ENCODE results near the gene ARHGAP15.

The ARHGAP15 gene

DNA sequence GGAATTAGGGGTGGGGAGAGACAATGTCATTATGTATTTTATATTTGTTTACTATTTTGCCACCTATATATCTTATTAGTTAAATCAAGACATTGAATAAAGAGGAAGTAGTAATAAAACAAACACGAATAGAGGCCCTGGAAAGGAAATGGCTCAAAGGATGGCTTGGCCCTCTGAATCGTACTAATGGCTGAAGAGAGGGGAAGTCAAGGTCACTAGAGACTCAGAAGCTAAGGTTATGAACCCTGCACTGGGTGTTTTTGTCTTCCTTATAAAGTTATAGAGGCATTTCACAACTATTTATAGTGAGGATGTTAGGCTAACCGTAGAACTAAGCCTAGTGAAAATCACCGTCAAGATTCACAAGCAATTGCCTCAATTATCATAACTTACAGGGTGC is 685.9 kb downstream of the ARHGAP15 start:
- DNase-seq (ENCODE audit: low read depth, low spot score): no peak
- Histone ChIP-seq H3K9me3 (ENCODE audit: insufficient read depth, low read length) (no peaks in the 10 kb centered on the region), H3K4me3 (ENCODE audit: insufficient read length, low read depth) (no peak overlapping the region), H3K27me3 (ENCODE audit: insufficient read depth, insufficient read length) (no peaks in the 10 kb centered on the region), H3K9ac (ENCODE audit: insufficient read length, low read depth) (no peak overlapping the region), H3K36me3 (ENCODE audit: insufficient read depth, insufficient read length, low read length) (no peaks in the 10 kb centered on the region), H3K4me1 (ENCODE audit: insufficient read depth, insufficient read length) (no peaks in the 10 kb centered on the region)
- TF ChIP-seq SUZ12 (IDR thresholded peaks at IDR 0.05; ENCODE audit: extremely low read depth, insufficient read depth, insufficient read length) (no peak), YY1 (IDR thresholded peaks at IDR 0.05; ENCODE audit: insufficient read depth, insufficient read length) (no peak), ZNF274 (IDR thresholded peaks at IDR 0.05; ENCODE audit: low read depth, low read length) (no peak)

DNA sequence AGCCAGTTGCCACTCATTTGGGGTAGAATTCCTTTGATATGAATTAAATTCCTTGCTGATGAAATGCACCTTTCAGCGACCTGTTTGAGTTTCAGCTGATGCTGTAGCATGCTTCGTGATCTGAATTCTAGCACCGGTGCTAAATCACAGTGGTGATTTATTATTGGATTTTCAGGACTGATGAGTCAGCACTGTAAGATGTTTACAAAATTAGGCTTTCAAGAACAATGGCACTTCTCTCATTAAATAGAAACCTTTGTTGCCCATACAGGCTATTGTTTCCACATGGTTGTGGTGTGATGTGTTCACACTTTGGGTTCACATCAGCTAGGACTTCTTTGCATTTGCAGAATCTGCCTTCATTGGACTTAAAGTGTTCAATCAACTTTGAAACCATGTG is 687.7 kb downstream of the ARHGAP15 start:
- Histone ChIP-seq H3K4me1 (ENCODE audit: insufficient read depth, insufficient read length) (no peaks in the 10 kb centered on the region), H3K4me3 (ENCODE audit: insufficient read length, low read depth) (no peak overlapping the region), H3K36me3 (ENCODE audit: insufficient read depth, insufficient read length, low read length) (no peaks in the 10 kb centered on the region), H3K27me3 (ENCODE audit: insufficient read depth, insufficient read length) (no peaks in the 10 kb centered on the region), H3K9me3 (ENCODE audit: insufficient read depth, low read length) (no peaks in the 10 kb centered on the region), H3K9ac (ENCODE audit: insufficient read length, low read depth) (no peak overlapping the region)
- DNase-seq (ENCODE audit: low read depth, low spot score): no peak
- TF ChIP-seq SUZ12 (IDR thresholded peaks at IDR 0.05; ENCODE audit: extremely low read depth, insufficient read depth, insufficient read length) (no peak), YY1 (IDR thresholded peaks at IDR 0.05; ENCODE audit: insufficient read depth, insufficient read length) (no peak), ZNF274 (IDR thresholded peaks at IDR 0.05; ENCODE audit: low read depth, low read length) (no peak)

Data from NT2/D1 (cell line).